Measurements from ENCODE around the gene SLC16A3. TPM values are rescaled to one million over a fixed set of nuclear protein-coding genes. Genes with fewer than 3 reads are reported as not detected.

Gene SLC16A3
- total RNA-seq, 1 donor from 2014 or later = 253 TPM

DNA sequence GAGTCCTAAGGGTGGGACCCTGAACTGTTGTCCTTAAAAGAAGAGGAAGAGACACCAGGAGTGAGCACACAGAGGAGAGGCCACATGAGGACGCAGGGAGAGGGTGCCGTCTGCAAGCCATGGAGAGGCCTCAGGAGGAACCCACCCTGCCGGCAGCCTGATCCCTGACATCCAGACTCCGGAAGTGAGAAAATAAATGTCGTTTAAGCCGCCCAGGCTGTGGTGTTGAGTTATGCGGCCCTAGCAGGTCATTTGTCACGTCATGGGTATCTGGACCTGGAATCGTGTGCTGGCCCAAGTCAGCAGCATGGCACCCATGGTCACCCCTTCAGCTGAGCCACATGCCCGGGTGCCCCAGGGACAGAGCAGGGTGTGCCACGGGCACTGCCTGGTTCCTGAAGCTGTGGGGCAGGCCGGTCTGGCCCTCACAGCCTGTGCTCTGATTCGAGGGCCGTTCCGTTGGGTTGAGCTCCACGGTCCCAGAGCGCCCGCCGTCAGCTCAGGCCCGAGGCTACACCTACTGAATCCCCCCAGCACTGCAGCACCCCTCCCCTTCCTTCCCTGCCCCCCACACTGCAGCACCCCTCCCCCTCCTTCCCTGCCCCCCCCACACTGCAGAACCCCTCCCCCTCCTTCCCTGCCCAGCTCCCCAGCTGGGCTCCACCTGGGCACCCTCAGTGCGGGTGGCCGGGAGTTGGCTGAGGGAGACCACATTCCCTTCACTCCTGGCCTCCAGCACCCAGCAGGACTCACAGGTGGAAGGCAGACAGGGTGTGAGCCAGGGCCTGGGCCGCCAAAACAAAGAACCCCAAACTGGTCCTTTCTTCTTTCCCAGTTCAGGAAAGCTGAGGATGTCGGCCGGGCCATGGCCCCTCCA is 13.5 kb upstream of the SLC16A3 start:
- H3K4me1 ChIP-seq = peaks cover 25 to 37% of the 10 kb centered on the region in 2 donors
- DNase-seq (ENCODE audit: low spot score in 2 of 2) = no peak
- peak overlapping the region; percentile 84 to 93 for H3K27ac ChIP-seq
- H3K9me3 ChIP-seq = no peaks in the 10 kb centered on the region
- no peaks in the 10 kb centered on the region for H3K27me3 ChIP-seq
- no peak overlapping the region for H3K4me3 ChIP-seq
- H3K36me3 ChIP-seq = no peaks in the 10 kb centered on the region
- TF ChIP-seq, protein P1, sequence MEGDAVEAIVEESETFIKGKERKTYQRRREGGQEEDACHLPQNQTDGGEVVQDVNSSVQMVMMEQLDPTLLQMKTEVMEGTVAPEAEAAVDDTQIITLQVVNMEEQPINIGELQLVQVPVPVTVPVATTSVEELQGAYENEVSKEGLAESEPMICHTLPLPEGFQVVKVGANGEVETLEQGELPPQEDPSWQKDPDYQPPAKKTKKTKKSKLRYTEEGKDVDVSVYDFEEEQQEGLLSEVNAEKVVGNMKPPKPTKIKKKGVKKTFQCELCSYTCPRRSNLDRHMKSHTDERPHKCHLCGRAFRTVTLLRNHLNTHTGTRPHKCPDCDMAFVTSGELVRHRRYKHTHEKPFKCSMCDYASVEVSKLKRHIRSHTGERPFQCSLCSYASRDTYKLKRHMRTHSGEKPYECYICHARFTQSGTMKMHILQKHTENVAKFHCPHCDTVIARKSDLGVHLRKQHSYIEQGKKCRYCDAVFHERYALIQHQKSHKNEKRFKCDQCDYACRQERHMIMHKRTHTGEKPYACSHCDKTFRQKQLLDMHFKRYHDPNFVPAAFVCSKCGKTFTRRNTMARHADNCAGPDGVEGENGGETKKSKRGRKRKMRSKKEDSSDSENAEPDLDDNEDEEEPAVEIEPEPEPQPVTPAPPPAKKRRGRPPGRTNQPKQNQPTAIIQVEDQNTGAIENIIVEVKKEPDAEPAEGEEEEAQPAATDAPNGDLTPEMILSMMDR (IDR thresholded peaks at IDR 0.05) = no peak
- intact Hi-C loops (cut with DNase I) = no loop called here

DNA sequence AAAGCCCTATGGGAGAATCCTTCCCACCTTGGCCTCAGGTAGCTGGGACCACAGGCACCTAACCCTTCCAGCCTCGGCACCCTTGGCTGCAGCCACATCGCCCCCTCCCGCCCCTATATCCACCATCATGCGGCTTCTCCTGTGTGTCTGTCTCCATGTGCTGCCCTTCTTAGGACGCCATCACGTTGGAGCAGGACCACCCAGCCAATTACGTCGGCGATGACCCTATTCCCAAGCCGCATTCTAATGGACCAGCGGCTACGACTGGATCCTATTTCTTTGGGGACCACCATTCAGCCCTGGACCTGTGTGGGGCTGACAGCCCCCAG is 12.9 kb upstream of the SLC16A3 start:
- Histone ChIP-seq H3K27ac (peak overlapping the region; percentile 84 to 93), H3K4me1 (peaks cover 25 to 37% of the 10 kb centered on the region in 2 donors), H3K27me3 (no peaks in the 10 kb centered on the region), H3K36me3 (no peaks in the 10 kb centered on the region), H3K9me3 (no peaks in the 10 kb centered on the region), H3K4me3 (no peak overlapping the region)
- TF ChIP-seq, protein P1 (IDR thresholded peaks at IDR 0.05) = no peak
- intact Hi-C loops (cut with DNase I) = no loop called here
- no peak for DNase-seq (ENCODE audit: low spot score in 2 of 2)

DNA sequence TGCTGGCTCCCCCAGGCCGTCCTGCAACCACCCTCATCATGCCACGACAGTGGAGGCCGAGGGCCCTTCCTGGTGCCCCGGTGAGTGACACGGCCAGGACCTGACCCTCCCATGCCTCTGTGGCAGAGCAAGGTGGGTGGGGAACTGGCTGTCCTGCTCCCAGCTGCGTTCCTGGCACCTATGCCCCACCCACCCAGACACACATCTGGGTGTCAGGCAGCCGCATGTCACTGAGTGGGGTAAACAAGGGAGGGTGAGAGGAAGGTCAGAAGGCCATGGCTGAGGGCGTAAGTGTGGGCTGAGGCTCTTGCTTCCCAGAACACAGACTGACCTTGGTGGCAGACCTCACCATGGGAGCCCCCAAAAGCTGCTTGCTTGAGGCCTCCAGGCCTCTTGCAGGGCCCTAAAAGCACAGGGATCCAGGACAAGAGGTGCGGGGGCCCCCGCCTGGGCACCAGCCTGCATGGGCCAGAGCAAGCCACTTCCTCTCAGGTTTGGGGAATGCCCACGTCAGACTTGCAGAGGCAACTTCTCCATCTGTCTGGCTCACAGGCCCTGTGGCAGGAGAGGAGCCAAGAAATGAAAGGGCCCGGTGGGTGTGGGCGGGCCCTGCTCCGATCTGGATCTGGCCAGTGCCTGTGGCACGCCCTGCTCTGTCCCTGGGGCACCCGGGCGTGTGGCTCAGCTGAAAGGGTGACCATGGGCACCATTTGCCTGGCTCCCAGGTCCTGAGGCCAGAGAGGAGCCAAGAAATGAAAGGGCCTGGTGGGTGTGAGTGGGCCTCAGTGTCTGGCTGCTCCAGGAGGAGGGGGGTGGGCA is 12.3 kb upstream of the SLC16A3 start:
- Histone ChIP-seq H3K36me3 (no peaks in the 10 kb centered on the region), H3K4me3 (no peak overlapping the region), H3K27ac (peak overlapping the region; percentile 84 to 93), H3K4me1 (peaks cover 25 to 37% of the 10 kb centered on the region in 2 donors), H3K27me3 (no peaks in the 10 kb centered on the region), H3K9me3 (no peaks in the 10 kb centered on the region)
- TF ChIP-seq, protein P1 (IDR thresholded peaks at IDR 0.05) = no peak
- DNase-seq (ENCODE audit: low spot score in 2 of 2) = peak; percentile 67 to 91
- intact Hi-C loops (cut with DNase I) = no loop called here

- Histone ChIP-seq H3K9me3 (no peaks in the 10 kb centered on the region), H3K27ac (peak overlapping the region; percentile 84 to 93), H3K36me3 (no peaks in the 10 kb centered on the region), H3K4me3 (no peak overlapping the region), H3K27me3 (no peaks in the 10 kb centered on the region), H3K4me1 (peaks cover 25 to 33% of the 10 kb centered on the region in 2 donors)
- no peak for DNase-seq (ENCODE audit: low spot score in 2 of 2)
- intact Hi-C loops (cut with DNase I) = no loop called here
- TF ChIP-seq, protein P1 (IDR thresholded peaks at IDR 0.05) = no peak
These were observed 11.7 kb upstream of the SLC16A3 start for GRCh38 chr17:82217120-82217529.

- no peaks in the 10 kb centered on the region for H3K27me3 ChIP-seq
- H3K9me3 ChIP-seq = no peaks in the 10 kb centered on the region
- peaks cover 25 to 32% of the 10 kb centered on the region in 2 donors for H3K4me1 ChIP-seq
- TF ChIP-seq, protein P1 (IDR thresholded peaks at IDR 0.05) = no peak
- H3K36me3 ChIP-seq = no peaks in the 10 kb centered on the region
- H3K4me3 ChIP-seq = no peak overlapping the region
- DNase-seq (ENCODE audit: low spot score in 2 of 2) = peak; percentile 65 to 91
- peak overlapping the region; percentile 84 to 93 for H3K27ac ChIP-seq
- intact Hi-C loops (cut with DNase I) = no loop called here
These were observed 11.2 kb upstream of the SLC16A3 start for GRCh38 chr17:82217530-82218204.

Data from ascending aorta (tissue), 2 donors.